ENCODE measurements around the gene CKS2.
"Not testable (repeated sequence)": the region's sequence is repeated elsewhere in the genome, so short reads cannot be mapped to it uniquely, and the experiment has no call there.

Gene CKS2

DNA sequence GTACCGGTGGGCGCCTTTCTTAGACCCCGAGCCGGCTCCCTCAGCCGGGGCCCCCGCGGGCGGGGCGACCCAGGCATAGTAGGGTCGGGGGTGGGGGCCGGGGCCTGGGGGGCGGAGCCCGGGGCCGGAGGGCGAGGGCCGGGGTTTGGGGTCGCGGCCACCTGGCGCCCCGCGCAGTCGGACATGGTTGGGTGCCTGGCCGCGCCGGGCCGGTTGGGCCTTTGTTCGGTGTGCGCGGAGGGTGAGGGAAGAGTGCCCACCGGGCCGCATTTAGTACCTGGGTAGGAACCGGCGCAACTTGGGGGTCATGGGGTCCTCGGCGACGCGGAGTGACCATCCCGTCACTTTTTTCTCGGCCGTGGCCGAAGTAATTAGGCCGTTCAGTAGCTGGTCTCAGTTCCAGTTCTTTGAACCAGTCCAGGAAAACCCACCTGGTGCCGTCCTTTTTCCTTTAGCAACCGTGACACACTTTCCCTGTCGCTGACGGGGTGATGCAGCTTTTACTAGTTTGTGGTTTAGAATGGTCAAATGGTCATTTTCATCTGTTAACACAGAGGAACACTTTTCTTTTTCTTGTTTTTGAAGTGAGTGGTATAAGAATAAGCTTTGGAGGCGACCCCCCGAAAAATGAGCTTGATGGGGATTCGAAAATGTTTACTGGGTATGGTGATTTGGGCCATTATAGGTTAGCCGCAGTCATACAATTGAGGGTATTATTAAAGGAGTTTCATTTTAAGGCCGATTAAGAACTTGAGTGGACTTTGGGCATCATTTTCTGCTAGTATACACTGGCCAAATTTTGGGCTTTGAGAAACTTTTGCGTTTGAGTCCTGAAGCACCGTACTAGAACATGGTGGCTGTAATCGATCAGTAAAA, 589 bp downstream of the CKS2 start:
- peak; percentile 4 for DNase-seq

DNA sequence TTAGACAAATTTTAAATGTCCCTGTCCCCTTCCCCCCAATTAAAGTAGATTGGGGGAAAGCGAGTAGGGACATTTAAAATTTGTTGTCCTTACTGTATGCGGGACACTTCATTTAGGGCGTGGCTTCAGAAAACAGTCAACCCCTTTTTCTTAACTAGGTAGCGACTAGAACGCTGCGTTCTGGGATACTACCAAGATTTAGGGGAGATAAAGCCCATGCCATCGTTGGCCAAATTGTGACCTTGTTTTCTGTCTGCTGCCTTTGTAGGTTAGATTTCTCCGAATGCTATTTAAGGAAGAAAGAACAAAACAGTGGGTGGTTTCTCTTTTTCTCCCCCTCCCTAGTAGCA, 1.2 kb downstream of the CKS2 start:
- no peak for DNase-seq

DNA sequence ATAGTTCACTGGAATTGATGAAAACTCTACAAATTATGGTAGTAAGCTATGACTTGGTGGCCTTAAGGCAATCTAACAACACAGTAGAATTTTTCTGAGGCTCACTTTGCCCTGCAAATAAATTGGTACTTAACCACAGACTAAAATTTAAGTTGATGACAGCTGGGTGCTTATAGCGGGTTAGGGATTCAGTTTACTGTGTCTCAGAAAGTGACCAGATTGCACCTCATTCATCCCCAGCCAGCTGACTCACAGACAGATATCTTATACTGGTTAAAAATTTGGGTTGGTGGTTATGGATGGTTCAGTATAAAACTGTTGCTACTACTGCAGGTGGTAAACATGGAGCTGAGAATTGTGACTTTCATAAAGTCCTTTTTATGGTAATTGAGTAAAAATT, 2.8 kb downstream of the CKS2 start:
- no peak for DNase-seq

DNA sequence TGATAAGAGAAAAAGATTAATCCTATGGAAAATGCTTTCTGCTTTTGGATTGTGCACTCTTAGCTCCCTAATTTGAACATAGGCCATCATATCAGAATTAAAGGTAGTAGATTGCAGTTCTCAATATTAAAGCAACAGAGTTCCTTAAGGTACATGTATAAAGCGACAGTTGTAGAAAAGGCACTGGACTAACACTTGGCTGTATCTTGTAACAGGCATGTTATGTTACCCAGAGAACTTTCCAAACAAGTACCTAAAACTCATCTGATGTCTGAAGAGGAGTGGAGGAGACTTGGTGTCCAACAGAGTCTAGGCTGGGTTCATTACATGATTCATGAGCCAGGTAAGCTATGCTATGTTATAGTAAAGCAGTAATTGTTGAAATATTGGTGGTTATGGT, 4.0 kb downstream of the CKS2 start:
- no peak for DNase-seq

DNA sequence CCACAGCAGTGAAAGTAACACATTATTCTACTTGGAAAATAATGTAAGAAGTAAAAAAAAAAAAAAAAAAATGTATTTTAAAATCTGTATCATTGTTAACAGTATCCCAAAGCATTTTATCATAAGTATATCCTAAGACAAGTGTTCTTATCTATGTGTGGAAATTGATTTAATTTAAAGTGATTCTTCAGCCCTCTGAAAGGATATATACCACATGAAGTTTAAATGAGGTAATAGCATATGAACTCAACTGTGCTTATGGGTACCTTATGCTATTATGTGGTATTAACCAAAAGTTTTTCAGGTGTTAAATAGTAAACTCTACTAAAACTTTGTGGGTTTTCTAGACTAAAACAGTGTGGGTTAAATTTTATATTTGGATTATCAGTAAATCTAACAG, 4.5 kb downstream of the CKS2 start:
- no peak for DNase-seq

DNA sequence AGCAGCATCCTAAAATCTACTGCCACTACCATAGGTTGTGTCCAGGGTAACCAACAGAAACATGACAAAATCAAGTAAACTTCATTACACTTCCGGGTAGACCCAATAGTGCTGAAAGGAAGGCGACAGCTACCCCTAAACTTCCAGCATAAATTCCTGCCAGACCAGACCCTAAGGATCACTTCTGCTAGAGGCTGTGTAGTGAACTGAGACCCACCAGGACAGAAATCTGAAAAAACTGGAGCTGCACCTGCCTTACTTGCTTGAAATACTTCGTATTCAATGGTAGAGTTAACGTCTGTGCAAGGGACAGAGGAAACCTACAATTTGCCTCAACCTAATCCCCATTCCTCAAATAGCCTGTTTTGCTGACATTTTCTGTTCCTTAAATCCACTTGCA, 6.3 kb downstream of the CKS2 start:
- no peak for DNase-seq

DNA sequence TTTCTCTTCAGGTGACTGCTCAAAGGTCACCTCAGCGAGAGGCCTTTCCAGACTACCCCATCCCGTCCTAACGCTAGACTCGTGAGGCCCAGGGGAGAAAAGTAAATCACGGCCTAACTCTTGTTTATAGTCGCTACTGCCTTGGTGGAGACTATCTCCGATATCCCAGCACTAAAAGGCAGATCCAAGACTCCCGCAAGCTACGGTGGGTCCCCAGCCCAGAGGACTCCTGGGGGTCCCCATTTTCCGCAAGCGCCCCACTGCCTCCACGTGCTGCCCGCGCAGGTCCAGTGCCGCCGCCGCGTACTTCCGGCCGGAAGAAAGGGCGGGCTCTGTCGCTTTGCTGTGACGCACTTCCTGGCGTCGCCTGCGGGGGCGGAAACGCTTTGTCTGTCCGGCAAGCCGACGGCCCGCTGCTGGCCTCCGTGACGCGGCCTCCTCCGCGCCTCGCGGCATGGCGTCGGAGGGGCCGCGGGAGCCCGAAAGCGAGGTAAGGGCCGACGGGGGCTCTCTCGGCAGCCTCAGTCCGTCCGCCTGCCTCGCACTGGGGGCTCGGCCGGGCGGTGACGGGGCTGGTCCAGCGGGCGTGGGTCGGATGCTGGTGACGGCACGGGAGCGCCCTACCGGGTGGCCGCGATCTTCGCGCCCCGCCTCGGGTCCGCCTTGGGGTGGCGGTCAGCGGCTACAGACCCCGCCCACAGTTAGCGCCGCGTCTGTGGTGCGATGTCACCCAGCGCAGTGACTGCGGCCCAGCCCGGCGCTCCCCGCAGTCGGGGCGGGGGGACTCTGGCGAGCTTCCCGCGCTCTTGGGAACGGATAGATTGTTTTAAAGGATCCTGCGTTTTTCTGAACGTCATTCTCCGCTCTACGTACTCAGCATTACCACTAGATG, 7.4 kb downstream of the CKS2 start, which contains the start of gene SECISBP2:
Gene SECISBP2 (plus strand): TSS at position 378 of the 892 bp plus-strand sequence. CDS start 77 bp downstream, at position 455.
- peak; percentile 87 for DNase-seq

DNA sequence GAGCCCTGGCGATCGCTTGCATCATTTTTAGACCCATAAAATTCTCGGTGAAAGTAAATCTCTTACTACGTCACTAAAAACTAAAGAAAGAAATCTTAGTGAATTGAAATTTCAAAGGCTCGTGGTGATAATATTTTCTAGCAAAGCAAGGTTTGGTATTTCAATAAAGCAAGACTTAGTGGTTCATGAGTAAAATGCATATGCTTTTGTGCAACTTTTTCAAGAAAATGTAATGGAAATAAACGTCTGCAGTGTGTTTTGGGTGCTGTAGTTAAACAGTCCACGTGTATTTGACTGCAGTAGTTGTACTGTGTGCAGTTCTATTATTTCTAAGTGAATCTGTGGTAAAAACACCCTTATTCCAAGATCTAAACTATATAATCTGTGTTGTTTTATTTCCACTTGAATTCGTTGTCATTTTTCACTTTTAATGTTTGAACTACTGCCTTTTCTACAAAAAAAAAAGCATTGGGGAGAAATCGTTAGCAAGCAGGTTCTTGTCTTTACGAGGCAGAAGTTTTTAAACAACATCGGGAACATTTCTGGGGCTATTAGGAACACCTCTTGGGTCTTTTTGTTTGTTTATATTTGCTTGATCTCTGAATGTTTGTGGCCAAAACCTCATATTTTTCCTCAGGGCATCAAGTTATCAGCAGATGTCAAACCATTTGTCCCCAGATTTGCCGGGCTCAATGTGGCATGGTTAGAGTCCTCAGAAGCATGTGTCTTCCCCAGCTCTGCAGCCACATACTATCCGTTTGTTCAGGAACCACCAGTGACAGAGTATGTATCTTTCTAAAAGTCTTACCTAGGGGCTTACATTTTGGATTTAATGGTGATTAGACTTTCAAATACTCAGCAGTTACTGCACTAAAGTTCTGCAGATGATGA, 8.3 kb downstream of the CKS2 start:
- DNase-seq: no peak

DNA sequence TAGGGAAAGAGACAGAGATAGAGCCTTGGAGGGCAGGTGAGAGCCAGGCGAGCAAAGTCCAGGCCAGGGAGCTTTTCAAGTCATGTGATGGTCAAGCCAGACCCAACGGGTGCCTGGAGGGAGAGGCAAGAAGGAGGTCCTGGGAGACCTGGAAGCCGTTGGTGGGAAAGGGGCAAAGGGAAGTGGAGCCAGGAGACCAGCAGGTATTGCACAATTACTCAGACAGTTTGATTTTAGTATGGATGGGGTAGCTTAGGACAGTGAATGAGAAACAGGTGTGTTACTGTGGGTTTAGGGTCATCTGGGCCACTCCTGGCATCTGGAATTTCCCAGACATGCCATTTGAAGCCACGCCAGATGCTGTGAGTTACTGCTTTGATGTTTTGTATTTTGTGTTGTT, 12.4 kb downstream of the CKS2 start:
- DNase-seq: no peak

DNA sequence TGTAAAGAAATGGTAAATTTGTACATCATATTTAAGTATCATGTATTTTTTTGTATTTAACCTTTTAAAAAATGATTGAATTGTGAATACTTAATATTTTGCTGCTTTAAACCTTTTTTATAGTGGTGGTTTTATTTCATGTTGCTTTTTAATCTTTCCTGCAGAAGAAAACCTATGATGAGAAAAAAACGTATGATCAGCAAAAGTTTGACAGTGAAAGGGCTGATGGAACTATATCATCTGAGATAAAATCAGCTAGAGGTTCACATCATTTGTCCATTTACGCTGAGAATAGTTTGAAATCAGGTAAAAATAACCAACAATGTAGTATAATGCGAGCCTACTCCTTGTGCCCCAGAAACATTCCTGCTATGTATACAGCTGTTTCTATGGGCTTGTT, 14.7 kb downstream of the CKS2 start:
- no peak for DNase-seq

DNA sequence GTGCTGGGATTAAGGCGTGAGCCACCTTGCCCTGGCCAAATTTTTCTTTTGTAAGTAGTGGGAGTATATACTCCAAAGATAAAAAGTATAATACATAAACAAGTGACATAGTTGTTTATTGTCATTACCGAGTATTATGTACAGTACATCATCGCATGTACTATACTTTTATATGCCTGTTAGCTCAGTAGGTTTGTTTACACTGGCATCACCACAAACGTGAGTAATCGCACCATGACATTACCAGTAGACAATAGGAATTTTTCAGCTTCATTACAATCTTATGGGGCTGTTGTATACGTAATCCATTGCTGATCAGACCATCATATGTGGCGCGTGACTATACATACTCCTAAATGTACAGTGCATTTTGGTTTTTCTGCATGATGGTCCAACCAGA, 17.1 kb downstream of the CKS2 start:
- no peak for DNase-seq

DNA sequence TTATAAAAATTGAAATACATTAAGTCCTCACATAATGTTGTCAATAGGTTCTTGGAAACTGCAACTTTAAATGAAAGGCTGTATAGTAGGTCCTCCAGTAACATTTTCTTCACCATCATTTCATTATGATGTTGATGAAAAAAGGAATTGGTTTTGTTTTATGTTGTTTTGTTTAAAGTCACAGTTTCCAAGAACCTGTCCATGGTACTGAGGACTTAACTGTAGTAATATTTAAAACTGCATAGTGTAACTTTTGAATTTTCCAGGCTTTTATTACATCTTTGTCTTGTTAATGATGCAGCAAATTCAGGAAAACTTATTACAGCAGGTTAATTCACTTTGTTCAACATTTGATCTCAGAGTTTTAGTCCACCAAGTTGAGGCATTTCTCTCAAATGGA, 18.9 kb downstream of the CKS2 start:
- no peak for DNase-seq

DNA sequence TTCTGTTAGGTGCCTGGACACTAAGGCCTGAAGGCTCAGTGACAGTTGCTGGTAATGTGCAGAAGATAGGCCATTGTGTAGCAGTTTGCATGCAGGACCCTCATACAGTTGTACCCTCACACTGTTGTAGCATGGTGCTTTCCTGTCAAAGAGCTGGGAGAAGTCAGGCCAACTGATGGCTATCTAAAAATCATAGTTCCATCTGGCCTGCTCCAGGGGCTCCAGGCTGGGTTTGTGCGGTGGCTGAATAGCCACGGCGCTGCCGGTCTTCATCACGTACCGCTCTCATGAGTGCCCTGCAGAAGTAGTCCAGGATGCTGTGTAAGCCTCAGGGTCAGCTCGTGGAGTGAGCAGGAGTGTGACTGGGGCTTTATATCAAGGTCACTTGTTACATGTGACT, 19.5 kb downstream of the CKS2 start:
- no peak for DNase-seq

DNA sequence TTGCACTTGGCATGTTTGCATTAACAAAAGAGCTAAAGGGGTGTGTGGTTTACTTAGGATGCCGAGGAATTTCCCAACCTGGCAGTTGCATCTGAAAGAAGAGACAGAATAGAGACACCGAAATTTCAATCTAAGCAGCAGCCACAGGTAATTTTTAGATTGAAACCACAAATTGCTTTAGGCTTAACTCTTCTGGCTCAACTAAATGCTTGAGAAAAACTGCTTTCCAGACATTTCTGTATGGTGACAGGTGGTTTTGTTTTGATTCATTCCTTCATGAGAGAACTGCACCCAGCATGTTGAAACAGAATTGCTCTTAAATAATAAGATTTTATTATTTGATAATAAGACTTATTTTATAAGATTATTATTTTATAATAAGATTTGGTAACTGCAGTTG, 28.8 kb downstream of the CKS2 start:
- DNase-seq: no peak

DNA sequence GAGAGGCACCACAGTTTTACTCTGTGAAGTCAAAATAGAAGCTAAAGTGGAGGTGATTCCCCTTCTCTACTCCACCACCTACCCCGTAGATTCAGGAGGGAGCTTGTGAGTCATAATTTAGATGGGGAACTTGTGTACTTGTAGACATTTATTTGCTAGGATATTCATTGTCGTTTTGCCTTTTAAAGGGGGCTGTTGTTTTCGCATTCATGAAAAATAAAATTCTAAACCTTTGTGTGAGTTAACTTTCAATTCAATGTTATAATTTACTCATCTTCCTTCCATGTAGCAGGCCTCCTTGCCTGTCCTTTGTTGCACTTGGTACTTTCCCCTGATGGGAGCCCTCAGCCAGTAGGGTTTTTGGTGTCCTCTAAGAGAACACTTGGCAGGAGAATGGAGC, 29.3 kb downstream of the CKS2 start:
- no peak for DNase-seq

DNA sequence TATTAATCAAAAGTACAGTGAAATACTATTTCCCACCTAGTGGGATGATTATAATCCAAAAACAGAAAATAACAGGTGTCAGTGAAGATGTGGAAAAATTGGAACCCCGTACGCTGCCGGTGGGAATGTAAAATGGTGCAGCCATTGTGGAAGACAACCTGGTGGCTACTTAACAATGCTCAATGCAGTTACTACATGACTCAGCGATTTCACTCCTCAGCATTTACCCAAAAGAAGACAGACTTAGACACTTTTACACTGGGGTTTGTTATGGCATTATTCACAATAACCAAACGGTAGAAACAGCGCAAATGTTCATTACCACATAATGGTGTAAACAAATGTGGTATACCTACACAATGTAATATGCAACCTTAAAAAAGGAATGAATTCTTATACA, 31.2 kb downstream of the CKS2 start:
- DNase-seq: no peak

DNA sequence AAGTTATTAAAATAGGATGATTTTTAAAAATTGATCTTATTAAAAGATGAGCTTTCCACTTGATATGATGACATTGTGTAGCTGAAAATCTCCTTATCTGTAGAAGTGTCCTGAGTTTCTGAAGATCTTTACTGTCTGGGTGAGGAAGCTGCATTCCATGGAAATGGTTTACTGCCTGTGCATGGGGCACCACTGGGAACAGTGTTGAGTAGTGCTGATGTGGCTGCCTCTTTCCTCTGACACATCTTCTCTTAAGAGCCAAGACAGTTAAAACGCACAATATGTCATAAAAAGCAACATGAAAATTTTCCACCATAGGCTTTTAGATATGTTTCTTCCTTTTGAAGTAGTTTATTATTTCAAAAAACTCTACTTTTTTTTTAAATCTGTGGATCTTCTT, 32.0 kb downstream of the CKS2 start:
- DNase-seq: no peak

DNA sequence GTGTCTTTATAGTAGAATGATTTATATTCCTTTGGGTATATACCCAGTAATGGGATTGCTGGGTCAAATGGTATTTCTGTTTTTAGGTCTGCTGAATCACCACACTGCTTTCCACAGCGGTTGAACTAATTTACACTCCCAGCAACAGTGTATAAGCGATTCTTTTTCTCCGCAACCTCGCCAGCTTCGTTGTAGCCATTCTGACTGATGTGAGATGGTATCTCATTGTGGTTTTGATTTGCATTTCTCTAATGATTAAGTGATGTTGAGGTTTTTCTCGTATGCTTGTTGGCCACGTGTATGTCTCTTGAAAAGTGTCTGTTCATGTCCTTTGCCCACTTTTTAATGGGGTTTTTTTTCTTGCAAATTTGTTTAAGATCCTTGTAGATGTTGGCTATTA, 32.8 kb downstream of the CKS2 start:
- not testable (repeated sequence) for DNase-seq

DNA sequence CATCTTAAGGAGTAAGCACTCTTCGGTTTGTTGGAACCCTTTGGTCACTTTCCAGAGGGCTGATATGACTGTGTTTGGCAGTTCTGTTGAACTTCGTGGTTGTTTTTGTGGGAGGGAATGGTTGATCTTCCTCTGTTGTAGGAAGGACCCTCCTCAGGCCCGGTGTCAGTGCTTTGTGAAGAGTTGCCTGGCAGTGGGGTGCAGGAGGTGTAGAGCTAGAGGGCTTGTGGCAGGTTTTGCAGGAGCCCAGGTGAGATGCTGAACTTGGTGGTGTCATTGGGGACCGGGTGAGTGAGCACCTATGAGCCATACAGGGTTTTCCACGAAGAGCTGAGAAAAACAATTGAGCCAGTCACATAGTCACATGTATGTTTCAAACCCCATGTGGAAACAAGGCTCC, 34.5 kb downstream of the CKS2 start:
- no peak for DNase-seq

DNA sequence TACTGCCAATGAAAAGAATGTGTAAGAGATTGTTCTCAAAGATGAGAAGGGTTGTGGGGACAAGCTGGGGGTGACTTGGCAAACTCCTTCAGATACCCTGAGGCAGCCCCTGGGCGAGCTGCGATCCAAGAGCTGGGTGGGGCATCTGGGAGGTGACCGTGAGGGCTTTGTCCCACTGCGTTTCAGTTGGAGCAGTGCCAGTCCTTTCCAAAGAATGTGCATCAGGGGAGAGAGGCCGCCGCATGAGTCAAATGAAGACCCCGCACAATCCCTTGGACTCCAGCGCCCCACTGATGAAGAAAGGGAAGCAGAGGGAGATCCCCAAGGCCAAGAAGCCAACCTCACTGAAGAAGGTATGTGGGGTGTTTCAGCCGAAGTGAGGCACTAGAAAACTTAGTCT, 35.7 kb downstream of the CKS2 start:
- no peak for DNase-seq

DNA sequence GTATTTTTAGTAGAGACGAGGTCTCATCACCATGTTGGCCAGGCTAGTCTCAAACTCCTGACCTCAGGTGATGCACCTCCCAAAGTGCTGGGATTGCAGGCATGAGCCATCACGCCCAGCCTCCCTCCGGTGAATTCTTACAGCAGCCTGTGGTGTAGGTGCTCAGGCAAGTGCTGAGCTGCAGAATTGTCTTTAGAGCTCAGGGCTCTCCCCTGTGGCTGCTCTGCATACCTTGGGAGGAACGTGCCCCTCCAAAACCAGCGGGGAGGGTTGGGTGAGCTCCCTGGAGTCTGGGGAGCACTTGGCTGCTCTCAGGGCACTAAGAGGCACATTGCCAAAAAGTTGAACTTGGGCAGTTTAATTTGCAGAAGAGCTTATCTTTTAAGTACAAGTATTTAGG, 36.7 kb downstream of the CKS2 start:
- DNase-seq: no peak

DNA sequence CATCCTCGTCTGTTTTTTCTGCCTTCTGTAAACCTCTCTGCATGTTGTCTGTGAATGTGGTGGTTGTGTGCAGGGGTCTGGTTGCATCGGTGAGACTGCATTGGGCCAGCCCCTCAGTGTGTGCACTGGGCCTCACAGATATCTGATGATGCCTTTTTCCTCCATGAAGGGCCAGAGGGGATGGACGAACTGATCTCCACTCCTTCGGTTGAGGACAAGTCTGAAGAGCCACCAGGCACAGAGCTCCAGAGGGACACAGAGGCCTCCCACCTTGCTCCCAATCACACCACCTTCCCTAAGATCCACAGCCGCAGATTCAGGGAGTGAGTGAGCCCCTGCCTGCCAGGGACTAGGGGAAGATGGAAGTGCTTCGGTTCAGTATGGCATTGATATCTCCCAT, 38.6 kb downstream of the CKS2 start:
- no peak for DNase-seq

DNA sequence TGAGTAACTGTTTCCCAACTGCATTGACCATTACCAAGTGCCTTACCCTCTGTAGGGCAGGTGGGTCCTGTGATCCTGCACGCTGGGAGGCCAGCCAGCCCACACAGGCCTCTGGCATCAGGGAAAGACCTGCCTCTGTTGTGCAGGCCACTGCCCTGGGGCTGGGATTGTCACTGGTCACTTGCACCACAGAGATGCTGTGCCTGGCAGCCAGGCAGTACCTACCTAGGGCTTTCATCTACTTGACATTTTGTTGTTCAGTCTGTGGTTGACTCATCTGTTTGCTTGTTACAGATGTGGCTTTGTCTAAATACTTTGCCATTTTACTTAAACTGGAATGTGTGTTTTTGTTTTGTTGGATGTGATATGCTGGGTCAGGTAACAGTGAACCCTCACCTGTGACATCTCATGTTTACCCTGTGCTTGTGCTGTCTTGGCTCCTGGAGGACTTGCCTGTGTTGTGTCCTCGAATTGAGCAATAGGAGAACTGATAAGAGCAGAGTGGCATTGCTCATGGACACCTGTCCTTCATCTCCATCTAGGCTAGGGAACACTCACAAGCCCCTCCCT, 40.1 kb downstream of the CKS2 start:
- DNase-seq: no peak
